ENCODE results near the gene DUSP28. TPM values are rescaled to one million over a fixed set of nuclear protein-coding genes. Genes with fewer than 3 reads are reported as not detected.

The DUSP28 gene
- total RNA-seq, 1 donor from 2014 or later, result 1.9 TPM

GRCh38 chr2:240573516-240574385, 13.6 kb downstream of the DUSP28 start:
- no peak for DNase-seq

- DNase-seq, result no peak
Observed at GRCh38 chr2:240574386-240575100, 14.4 kb downstream of the DUSP28 start.

GRCh38 chr2:240575101-240575965, 15.2 kb downstream of the DUSP28 start:
- DNase-seq, result no peak

GRCh38 chr2:240576036-240576435, 15.9 kb downstream of the DUSP28 start:
- no peak for DNase-seq

- DNase-seq, result no peak
Observed at GRCh38 chr2:240576436-240577205, 16.5 kb downstream of the DUSP28 start.

- DNase-seq, result no peak
Observed at GRCh38 chr2:240577281-240578109, 17.3 kb downstream of the DUSP28 start.

GRCh38 chr2:240578110-240578450, 17.9 kb downstream of the DUSP28 start:
- DNase-seq, result no peak

GRCh38 chr2:240578488-240578887, 18.3 kb downstream of the DUSP28 start:
- DNase-seq, result no peak

GRCh38 chr2:240579071-240579762, 19.1 kb downstream of the DUSP28 start:
- no peak for DNase-seq

GRCh38 chr2:240579771-240580614, 19.8 kb downstream of the DUSP28 start:
- peak; percentile 25 for DNase-seq

- DNase-seq, result no peak
Observed at GRCh38 chr2:240581811-240582210, 21.7 kb downstream of the DUSP28 start.

GRCh38 chr2:240582781-240583180, 22.6 kb downstream of the DUSP28 start:
- no peak for DNase-seq

GRCh38 chr2:240583774-240584173, 23.6 kb downstream of the DUSP28 start:
- no peak for DNase-seq

- DNase-seq, result peak; percentile 72
Observed at GRCh38 chr2:240584486-240585031, 24.4 kb downstream of the DUSP28 start.

GRCh38 chr2:240585101-240585500, 24.9 kb downstream of the DUSP28 start:
- no peak for DNase-seq

GRCh38 chr2:240585681-240586197, 25.6 kb downstream of the DUSP28 start:
- no peak for DNase-seq

- DNase-seq, result peak; percentile 97
Observed at GRCh38 chr2:240586198-240586918, 26.2 kb downstream of the DUSP28 start, which contains the start of gene CAPN10. Gene CAPN10, plus strand, starts transcription at chr2:240586734. Its CDS starts 178 bp downstream, at chr2:240586912.

All from dermis blood vessel endothelial cell (primary cell).